ENCODE data around the gene TMOD3. TPM values are rescaled to one million over a fixed set of nuclear protein-coding genes. Genes with fewer than 3 reads are reported as not detected.

Gene TMOD3
- total RNA-seq, 6 donors from 2014 or later = 40.4 to 81.6 (median 72.7) TPM

DNA sequence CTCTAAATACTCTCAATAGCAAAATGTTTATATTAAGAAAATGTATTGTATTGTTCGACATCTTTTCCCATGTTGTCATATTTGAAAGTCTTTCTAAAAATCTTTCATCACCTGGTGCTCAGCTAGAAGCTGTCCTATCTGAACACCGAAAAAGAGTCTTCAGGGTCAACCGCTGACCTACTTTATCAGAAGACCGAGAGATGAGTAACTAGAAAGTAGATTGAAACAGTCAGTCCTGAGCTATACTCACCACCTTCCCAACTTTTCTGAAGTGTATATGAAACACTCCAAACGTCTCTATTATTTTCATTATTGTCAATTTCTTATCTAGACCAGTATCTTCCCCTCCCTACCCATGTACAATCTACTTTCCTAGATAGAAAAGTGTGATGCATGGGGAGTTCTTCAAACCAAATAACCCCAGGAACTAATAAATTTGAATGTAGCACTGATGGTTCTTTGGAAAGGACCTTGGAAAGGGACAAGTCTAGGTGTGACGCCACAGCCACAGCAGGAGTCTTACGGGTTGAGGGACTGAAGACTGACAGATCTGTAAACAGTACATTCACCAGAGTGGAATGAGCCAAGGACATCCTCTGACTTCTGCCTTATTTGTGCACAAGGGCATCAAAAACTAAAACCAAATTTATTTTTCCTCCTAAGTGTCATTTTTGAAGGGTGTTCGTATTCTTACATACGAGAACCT, 58.6 kb downstream of the TMOD3 start:
- H3K27ac ChIP-seq = no peak overlapping the region
- peaks cover 3 to 39% (median 12%) of the 10 kb centered on the region in 4 donors for H3K36me3 ChIP-seq
- H3K9me3 ChIP-seq = no peaks in the 10 kb centered on the region
- H3K27me3 ChIP-seq = no peaks in the 10 kb centered on the region
- no peak for DNase-seq
- 85 to 88% methylated on average over 9 of the region's 9 CpGs for WGBS, 2 donors
- no peak for ATAC-seq (ENCODE audit: low FRiP score in 2 of 2)
- no peak overlapping the region for H3K4me3 ChIP-seq
- peaks cover 8 to 18% (median 15%) of the 10 kb centered on the region in 4 donors for H3K4me1 ChIP-seq
- TF ChIP-seq CTCF (IDR thresholded peaks at IDR 0.05) (no peak), POLR2AphosphoS5 (IDR thresholded peaks at IDR 0.05) (no peak), POLR2A (IDR thresholded peaks at IDR 0.05) (no peak), EP300 (IDR thresholded peaks at IDR 0.05) (no peak)

DNA sequence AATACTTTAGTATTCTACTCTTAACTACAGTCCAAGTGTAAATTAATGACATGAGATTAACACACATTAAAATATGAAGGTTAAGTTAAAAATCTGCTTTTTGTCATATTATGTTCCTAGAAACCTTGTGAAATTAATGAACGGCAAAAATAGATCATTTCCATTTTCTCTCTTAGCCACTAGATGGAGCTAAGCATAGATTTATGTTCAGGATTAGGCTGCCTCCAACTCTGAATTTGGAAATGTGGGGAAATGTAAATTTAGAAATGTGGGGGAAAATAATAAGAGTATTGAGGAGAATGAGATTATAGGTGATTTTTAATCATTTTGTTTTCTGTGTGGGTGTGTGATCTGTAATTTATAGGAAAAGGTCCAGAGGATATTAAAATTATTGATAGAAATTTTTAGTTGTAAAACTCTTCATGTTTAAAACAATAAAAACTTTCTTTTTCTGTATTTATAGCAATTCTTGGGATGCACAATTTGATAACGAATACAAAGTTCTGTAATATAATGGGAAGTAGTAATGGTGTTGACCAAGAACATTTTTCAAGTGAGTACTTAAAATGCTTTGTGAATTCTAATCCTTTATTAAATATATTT, 59.2 kb downstream of the TMOD3 start:
- Histone ChIP-seq H3K27me3 (no peaks in the 10 kb centered on the region), H3K36me3 (peaks cover 3 to 41% (median 13%) of the 10 kb centered on the region in 4 donors), H3K27ac (no peak overlapping the region), H3K9me3 (no peaks in the 10 kb centered on the region), H3K4me1 (peaks cover 8 to 18% (median 11%) of the 10 kb centered on the region in 4 donors), H3K4me3 (no peak overlapping the region)
- 19% methylated on average over 2 of the region's 2 CpGs for WGBS, 2 donors
- ATAC-seq (ENCODE audit: low FRiP score in 2 of 2) = peak in 1 of 2 donors; percentile 69
- no peak for DNase-seq
- TF ChIP-seq EP300 (IDR thresholded peaks at IDR 0.05) = no peak
- peak in 5 of 6 experiments; percentile 46 to 61 (median 55) for TF ChIP-seq CTCF (IDR thresholded peaks at IDR 0.05)
- TF ChIP-seq POLR2A (IDR thresholded peaks at IDR 0.05) = no peak

- no peak overlapping the region for H3K27ac ChIP-seq
Observed at GRCh38 chr15:51889486-51889885, 60.0 kb downstream of the TMOD3 start.

GRCh38 chr15:51904421-51904820, 75.0 kb downstream of the TMOD3 start:
- Histone ChIP-seq H3K36me3 (peaks cover 8 to 77% (median 23%) of the 10 kb centered on the region in 4 donors), H3K4me3 (no peak overlapping the region), H3K27ac (peak overlapping the region in 1 of 4 donors; percentile 41), H3K4me1 (no peaks in the 10 kb centered on the region), H3K9me3 (no peaks in the 10 kb centered on the region), H3K27me3 (no peaks in the 10 kb centered on the region)
- no peak for DNase-seq
- 90% methylated on average over 3 of the region's 3 CpGs for WGBS, 2 donors
- no peak for TF ChIP-seq POLR2AphosphoS5 (IDR thresholded peaks at IDR 0.05)
- ATAC-seq (ENCODE audit: low FRiP score in 2 of 2) = no peak

More at GRCh38 chr15:51889486-51889885, 60.0 kb downstream of the TMOD3 start:
- DNase-seq (no peak), ATAC-seq (ENCODE audit: low FRiP score in 2 of 2) (no peak)
- Histone ChIP-seq H3K4me1 (peaks cover 4 to 12% (median 5%) of the 10 kb centered on the region in 4 donors), H3K9me3 (no peaks in the 10 kb centered on the region), H3K27me3 (no peaks in the 10 kb centered on the region), H3K36me3 (peaks cover 9 to 49% (median 17%) of the 10 kb centered on the region in 4 donors), H3K4me3 (no peak overlapping the region)
- TF ChIP-seq CTCF (IDR thresholded peaks at IDR 0.05) = no peak
- TF ChIP-seq EP300 (IDR thresholded peaks at IDR 0.05) = no peak
- TF ChIP-seq POLR2AphosphoS5 (IDR thresholded peaks at IDR 0.05) = no peak
- TF ChIP-seq POLR2A (IDR thresholded peaks at IDR 0.05) = no peak
- 87 to 97% methylated on average over 2 of the region's 2 CpGs for WGBS, 2 donors

GRCh38 chr15:51904931-51905330, 75.5 kb downstream of the TMOD3 start:
- WGBS, 2 donors = 50 to 69% methylated on average over 4 of the region's 4 CpGs
- DNase-seq (no peak), ATAC-seq (ENCODE audit: low FRiP score in 2 of 2) (no peak)
- H3K27ac ChIP-seq = peak overlapping the region in 1 of 4 donors; percentile 15
- H3K36me3 ChIP-seq = peaks cover 8 to 77% (median 21%) of the 10 kb centered on the region in 4 donors
- TF ChIP-seq EP300 (IDR thresholded peaks at IDR 0.05) (no peak), POLR2AphosphoS5 (IDR thresholded peaks at IDR 0.05) (no peak), POLR2A (IDR thresholded peaks at IDR 0.05) (no peak), CTCF (IDR thresholded peaks at IDR 0.05) (no peak)
- no peaks in the 10 kb centered on the region for H3K4me1 ChIP-seq
- H3K9me3 ChIP-seq = no peaks in the 10 kb centered on the region
- no peak overlapping the region for H3K4me3 ChIP-seq
- H3K27me3 ChIP-seq = no peaks in the 10 kb centered on the region
